Hindlimb muscle (tissue), 1 donor: ENCODE measurements around the gene MMP1. TPM values are rescaled to one million over a fixed set of nuclear protein-coding genes. Genes with fewer than 3 reads are reported as not detected.

Experiments
- DNase-seq: peaks from one replicate; pipeline ENCODE4 v3.0.0-alpha.2; 2013
- polyA plus RNA-seq: library from polyadenylated mRNA; unstranded; fragments of 120-200 nt; gene quantifications from one replicate; pipeline ENCODE4 v1.2.1, GENCODE V29; 2013; ENCODE audit not compliant: insufficient read length

Gene MMP1
- 0.10 TPM for polyA plus RNA-seq

GRCh38 chr11:102798012-102798746, at the start of gene MMP1:
MMP1 (minus strand) TSS chr11:102798160; CDS start chr11:102798092, 68 bp downstream.
- no peak for DNase-seq

- DNase-seq: no peak
Measured at GRCh38 chr11:102846292-102846691, 48.3 kb upstream of the MMP1 start.

GRCh38 chr11:102843489-102843888, 45.5 kb upstream of the MMP1 start, which contains the start of gene MMP3:
MMP3 (minus strand) TSS chr11:102843609; CDS start chr11:102843546, 63 bp downstream.
- no peak for DNase-seq

GRCh38 chr11:102842930-102843329, 45.0 kb upstream of the MMP1 start:
- no peak for DNase-seq

GRCh38 chr11:102840018-102840417, 42.1 kb upstream of the MMP1 start:
- DNase-seq: no peak

- no peak for DNase-seq
Measured at GRCh38 chr11:102837646-102838045, 39.7 kb upstream of the MMP1 start.

DNA sequence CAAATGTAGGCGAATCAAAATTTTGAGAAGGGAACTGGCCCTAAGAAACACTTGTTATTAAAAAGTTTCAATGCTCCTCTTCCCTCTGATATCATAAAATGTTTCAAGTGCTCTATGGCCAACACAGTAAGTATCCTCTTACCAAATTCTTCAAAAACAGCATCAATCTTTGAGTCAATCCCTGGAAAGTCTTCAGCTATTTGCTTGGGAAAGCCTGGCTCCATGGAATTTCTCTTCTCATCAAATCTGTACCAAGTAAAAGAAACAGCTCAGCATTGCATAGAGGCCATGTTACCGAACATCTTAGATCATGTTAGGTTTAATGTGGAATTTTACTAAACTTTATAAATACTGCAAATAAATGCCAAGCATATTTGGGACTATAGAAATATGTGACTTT, 39.2 kb upstream of the MMP1 start:
- no peak for DNase-seq

DNA sequence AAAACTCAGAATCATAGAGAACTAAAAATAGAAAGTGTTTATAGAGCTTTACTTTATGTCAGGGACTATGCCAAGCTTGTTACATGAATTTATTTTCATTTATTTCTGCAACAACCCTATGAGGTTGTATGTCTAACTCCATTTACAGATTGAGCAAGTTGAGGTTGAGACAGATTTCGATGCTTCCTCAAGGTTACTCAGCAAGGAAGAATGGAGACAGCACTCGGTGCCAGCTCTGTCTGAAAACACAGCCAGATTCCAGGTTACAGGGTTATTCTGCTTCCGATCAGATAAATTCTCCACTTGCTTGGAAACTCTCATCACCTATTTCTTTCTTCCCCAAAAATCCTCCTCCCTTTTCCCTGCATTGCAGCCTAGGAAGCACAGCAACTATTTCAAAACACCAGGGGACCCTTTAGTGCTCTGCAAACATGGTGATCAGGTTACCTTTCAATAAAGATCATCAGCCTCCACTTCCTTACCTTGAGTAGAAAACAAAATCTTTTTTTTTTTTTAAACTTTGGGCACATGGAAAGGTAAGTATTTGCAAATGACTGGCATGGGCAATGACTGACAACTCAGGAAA, 38.4 kb upstream of the MMP1 start:
- DNase-seq: no peak

GRCh38 chr11:102833731-102834130, 35.8 kb upstream of the MMP1 start:
- no peak for DNase-seq

DNA sequence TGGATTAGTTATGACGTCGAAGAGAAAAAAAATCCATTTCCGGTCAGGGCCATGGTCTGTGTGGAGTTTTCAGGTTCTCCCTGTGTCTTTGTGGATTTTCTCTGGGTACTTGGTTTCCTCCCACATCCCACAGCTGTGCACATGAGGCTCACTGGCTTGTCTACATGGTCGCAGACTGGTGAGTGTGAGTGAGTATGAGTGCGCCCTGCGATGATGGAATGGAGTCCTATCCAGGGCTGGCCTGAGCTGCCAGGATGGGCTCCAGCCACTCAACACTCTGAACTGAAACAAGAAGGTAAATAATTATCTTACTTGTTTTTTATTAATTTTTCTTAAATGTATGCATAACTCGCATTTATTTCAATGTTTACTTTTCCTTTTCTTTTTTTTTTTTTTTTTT, 34.7 kb upstream of the MMP1 start:
- no peak for DNase-seq

- peak; percentile 76 for DNase-seq
Measured at GRCh38 chr11:102831489-102832440, 33.8 kb upstream of the MMP1 start.

DNA sequence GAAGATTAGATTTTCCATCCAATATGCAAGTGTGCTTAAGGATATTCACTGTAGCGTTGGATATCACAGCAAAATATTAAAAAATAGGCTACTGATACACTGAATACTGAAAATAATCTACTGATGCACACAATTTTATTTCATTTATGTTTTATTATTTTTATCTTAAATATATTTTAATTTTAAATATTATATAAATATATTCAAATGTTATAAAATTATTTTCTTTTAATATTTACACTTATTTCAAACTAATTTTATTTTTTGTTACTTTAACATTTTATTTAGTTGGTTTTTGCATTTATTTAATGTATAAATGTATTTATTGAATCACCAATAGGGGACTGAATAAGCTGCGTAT, 33.1 kb upstream of the MMP1 start:
- no peak for DNase-seq

GRCh38 chr11:102830001-102830727, 32.2 kb upstream of the MMP1 start:
- DNase-seq: no peak

DNA sequence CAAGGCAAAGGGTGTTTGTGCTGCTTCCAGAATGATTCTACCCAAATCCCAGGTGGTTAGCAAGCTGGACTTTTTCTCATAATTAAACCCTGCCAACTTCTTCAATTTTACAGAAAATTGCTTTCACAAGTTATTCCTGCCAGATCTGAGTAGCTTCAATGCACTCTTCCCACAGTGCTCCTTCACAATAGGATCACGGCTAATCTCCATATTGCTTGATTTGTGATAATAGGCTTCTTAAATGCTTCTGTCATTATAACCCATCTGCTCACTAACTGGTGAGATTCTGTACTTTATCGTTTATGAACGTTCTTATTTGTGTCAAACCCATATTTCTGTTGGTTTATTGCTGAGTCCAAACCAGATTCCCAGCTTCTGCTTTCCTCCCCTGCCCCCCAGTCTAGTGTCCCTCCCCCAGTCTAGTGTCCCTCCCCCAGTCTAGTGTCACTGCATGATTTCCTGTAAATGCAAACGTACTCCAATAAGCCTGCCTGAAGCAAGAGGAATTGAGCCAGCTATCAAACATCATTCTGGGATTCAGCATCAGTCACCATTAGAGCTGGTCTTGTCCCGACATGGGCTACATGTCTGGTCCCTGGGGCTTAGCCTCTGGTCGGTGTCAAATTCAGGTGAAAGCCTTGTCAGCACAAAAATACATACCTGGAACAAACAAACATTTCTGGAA, 31.5 kb upstream of the MMP1 start:
- no peak for DNase-seq

DNA sequence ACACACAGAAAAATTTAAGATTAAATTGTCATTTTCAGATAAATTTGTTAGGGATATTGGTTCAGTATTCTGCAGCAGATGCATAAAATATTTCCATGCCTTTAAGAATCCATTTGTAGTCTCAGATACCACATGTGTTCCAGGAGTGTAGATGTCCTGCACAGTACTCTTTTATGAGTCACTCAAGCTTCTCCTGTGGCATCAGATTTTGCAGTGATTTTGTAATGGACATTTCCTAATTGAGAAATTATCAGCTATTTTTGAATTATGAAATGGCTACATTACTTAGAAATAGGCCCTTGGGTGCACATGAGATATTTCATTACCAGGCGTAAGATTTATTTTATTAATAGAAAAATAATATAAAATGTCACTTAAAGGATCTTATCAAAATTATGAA, 26.6 kb upstream of the MMP1 start:
- no peak for DNase-seq

GRCh38 chr11:102819491-102819890, 21.5 kb upstream of the MMP1 start:
- no peak for DNase-seq

DNA sequence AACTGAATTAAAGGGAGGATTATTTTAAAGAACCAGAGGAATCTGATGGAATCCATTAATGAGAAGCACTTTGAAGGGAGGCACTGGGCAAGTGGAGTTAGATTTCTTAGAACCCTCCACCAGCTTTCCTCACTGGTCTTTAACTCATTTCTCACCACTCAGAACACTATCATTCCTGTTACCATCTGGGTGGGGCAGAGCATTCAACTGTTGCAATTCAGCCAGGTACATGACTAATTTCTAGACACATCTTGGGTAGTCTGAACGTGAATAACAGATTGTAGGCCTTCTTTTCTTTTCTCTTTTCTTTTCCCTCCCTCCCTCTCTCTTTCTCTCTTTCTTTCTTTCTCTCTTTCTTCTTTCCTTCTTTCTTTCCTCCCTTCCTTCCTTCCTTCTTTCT, 15.5 kb upstream of the MMP1 start:
- no peak for DNase-seq

DNA sequence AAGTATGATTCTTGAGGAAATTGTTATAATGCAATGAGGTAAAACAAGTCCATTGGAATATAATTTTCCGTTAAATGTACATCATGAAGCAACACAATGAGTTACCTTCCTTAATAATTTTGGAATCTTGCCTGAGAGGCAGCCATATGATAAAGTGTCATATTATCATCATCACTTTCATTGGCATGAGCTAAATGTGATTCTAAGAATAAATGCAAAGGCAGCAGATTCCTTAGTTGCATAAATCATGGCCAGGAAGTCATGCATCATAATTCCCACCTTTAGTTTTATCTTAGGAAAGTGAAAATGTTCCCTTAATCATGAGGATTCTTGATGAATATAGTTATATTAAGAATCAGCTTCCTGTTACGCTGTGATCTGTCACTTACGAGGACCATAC, 14.2 kb upstream of the MMP1 start:
- no peak for DNase-seq

DNA sequence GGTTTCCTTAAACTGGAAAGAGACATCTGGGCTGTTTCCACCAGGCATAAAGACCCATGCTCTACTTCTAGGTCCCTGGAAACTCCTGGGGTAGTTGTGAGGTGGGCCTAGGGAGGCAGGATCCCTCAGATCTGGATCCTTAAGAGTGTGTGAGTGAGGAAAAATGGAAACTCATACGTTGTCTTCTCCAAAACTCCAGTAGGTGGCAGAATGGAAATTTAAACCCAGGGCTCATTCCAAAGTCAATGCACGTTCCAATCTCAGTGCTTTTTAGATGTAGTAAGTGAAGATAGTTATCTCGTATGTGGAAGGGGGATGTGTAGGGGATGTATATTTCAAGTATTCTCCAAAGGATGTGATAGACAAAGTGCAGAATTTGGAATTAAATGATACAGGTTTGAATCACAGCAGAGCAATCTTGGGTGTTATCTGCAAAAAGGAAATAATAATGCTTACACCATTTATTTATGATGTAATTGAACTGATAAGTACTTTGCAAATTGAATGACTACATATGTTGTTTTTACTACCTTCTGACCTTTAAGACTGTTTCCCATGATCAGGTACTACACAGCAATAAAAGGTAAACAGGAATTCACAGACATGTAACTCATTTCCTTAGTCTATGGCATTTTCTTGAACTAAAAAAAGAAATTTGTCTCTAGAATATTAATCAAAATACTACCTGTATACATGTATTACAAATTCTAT, 13.1 kb upstream of the MMP1 start:
- DNase-seq: no peak

- no peak for DNase-seq
Measured at GRCh38 chr11:102809971-102810370, 12.0 kb upstream of the MMP1 start.

DNA sequence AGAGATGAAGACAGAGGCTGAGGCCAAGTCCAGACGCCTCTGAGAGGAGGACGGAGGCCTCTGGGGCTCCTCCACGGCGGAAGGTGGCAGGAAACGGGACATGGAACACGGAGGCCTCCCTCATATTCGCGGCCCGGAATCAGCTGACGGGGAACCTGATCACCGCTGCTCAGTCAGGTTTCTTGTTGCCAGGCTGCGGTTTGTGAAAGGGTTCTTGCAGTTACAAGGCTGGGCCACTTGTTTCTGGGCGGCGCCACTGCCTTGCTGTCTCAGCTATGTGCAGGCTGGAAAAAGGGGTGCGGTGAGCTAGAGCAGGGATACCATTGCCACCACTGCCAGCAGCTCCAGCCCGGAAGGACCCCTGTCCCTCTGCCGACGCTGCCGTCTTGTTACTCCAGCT, 10.0 kb upstream of the MMP1 start:
- DNase-seq: no peak
